Neural crest cell (in vitro differentiated cells): Measurements from ENCODE around the gene WDR74. TPM values are rescaled to one million over a fixed set of nuclear protein-coding genes. Genes with fewer than 3 reads are reported as not detected.

Source experiments
- DNase-seq: peaks from one replicate; pipeline ENCODE4 v3.0.0; 2021; ENCODE audit warnings: low read depth, mixed read lengths, low spot score
- H3K27ac Mint-ChIP-seq: one replicate; pipeline ENCODE4 v1.8.0; 2021; ENCODE audit warnings: mild to moderate bottlenecking, mixed read lengths; ENCODE audit not compliant: unreplicated experiment
- H3K27me3 Mint-ChIP-seq: 2 replicates; pipeline ENCODE4 v1.8.0; 2021; ENCODE audit warnings: low read depth, mild to moderate bottlenecking, mixed read lengths
- H3K36me3 Mint-ChIP-seq: 2 replicates; pipeline ENCODE4 v1.8.0; 2021; ENCODE audit warnings: low read depth, mild to moderate bottlenecking, mixed read lengths
- H3K4me1 Mint-ChIP-seq: 2 replicates; pipeline ENCODE4 v1.8.0; 2021; ENCODE audit warnings: mixed read lengths
- H3K4me3 Mint-ChIP-seq: one replicate; pipeline ENCODE4 v1.8.0; 2021; ENCODE audit warnings: mild to moderate bottlenecking, mixed read lengths
- H3K9me3 Mint-ChIP-seq: 2 replicates; pipeline ENCODE4 v1.8.0; 2021; ENCODE audit warnings: mixed read lengths
- CTCF ChIP-seq: fragments of 200-600 bp; sonication (generic); conservative IDR thresholded peaks from 2 replicates; pipeline ENCODE4 v1.5.0; 2021; ENCODE audit warnings: antibody characterized with exemption, mild to moderate bottlenecking
- total RNA-seq: library from RNA; stranded (reverse); gene quantifications from 2 replicates; pipeline ENCODE4 v1.2.1, GENCODE V29; 2021

Gene WDR74
- total RNA-seq, 1 donor from 2014 or later: 62.1 TPM

GRCh38 chr11:62882788-62883501, 43.6 kb upstream of the WDR74 start:
- Mint-ChIP-seq H3K36me3 (peaks cover 47% of the 10 kb centered on the region), H3K4me3 (peak overlapping the region; percentile 100), H3K4me1 (peaks cover 66% of the 10 kb centered on the region), H3K27ac (peak overlapping the region; percentile 100), H3K9me3 (no peaks in the 10 kb centered on the region), H3K27me3 (peaks cover 12% of the 10 kb centered on the region)
- TF ChIP-seq CTCF: no peak
- no peak for DNase-seq

- no peak for DNase-seq
- peak overlapping the region; percentile 100 for H3K4me3 Mint-ChIP-seq
- TF ChIP-seq CTCF: no peak
- H3K36me3 Mint-ChIP-seq: peaks cover 50% of the 10 kb centered on the region
- peaks cover 12% of the 10 kb centered on the region for H3K27me3 Mint-ChIP-seq
- peak overlapping the region; percentile 100 for H3K27ac Mint-ChIP-seq
- H3K4me1 Mint-ChIP-seq: peaks cover 69% of the 10 kb centered on the region
- H3K9me3 Mint-ChIP-seq: no peaks in the 10 kb centered on the region
These were observed 43.0 kb upstream of the WDR74 start for GRCh38 chr11:62882431-62882749.

GRCh38 chr11:62881579-62882430, 42.4 kb upstream of the WDR74 start:
- peak overlapping the region; percentile 100 for H3K27ac Mint-ChIP-seq
- H3K27me3 Mint-ChIP-seq: peaks cover 12% of the 10 kb centered on the region
- H3K36me3 Mint-ChIP-seq: peaks cover 50% of the 10 kb centered on the region
- H3K4me3 Mint-ChIP-seq: peak overlapping the region; percentile 100
- no peak for TF ChIP-seq CTCF
- no peaks in the 10 kb centered on the region for H3K9me3 Mint-ChIP-seq
- DNase-seq: peak; percentile 76
- peaks cover 68% of the 10 kb centered on the region for H3K4me1 Mint-ChIP-seq

- Mint-ChIP-seq H3K27me3 (peaks cover 12% of the 10 kb centered on the region), H3K27ac (peak within 1 kb of the TSS; percentile 100), H3K4me1 (peaks cover 68% of the 10 kb centered on the region), H3K4me3 (peak within 1 kb of the TSS; percentile 100), H3K9me3 (no peaks in the 10 kb centered on the region), H3K36me3 (peaks cover 49% of the 10 kb centered on the region)
- TF ChIP-seq CTCF: peak; percentile 74
- peak; percentile 77 for DNase-seq
These were observed 41.6 kb upstream of the WDR74 start, which contains the start of gene SLC3A2 for GRCh38 chr11:62880803-62881578. Gene SLC3A2, plus strand, starts transcription at chr11:62880896. Its CDS starts 128 bp downstream, at chr11:62881024.

- Mint-ChIP-seq H3K9me3 (no peaks in the 10 kb centered on the region), H3K27me3 (peaks cover 12% of the 10 kb centered on the region), H3K27ac (peak overlapping the region; percentile 98), H3K36me3 (peaks cover 44% of the 10 kb centered on the region), H3K4me3 (peak overlapping the region; percentile 100), H3K4me1 (peaks cover 63% of the 10 kb centered on the region)
- no peak for TF ChIP-seq CTCF
- DNase-seq: peak; percentile 24
These were observed 40.9 kb upstream of the WDR74 start for GRCh38 chr11:62880231-62880802.
